Activated naive CD8-positive, alpha-beta T cell treated with anti-CD3 and anti-CD28 coated beads for 36 hours (primary cell): Measurements from ENCODE around the gene ADCK1. TPM values are rescaled to one million over a fixed set of nuclear protein-coding genes. Genes with fewer than 3 reads are reported as not detected.
"Not testable (repeated sequence)": the region's sequence is repeated elsewhere in the genome, so short reads cannot be mapped to it uniquely, and the experiment has no call there.

Experiments used
- DNase-seq: peaks from one replicate; pipeline ENCODE4 v3.0.0; 2021
- H3K27ac Mint-ChIP-seq: one replicate; pipeline ENCODE4 v1.8.0; 2022; ENCODE audit warnings: mild to moderate bottlenecking, moderate library complexity, mixed read lengths
- H3K27me3 Mint-ChIP-seq: one replicate; pipeline ENCODE4 v1.8.0; 2022; ENCODE audit warnings: mild to moderate bottlenecking, mixed read lengths
- H3K36me3 Mint-ChIP-seq: one replicate; pipeline ENCODE4 v1.8.0; 2021; ENCODE audit warnings: mild to moderate bottlenecking, mixed read lengths
- H3K4me1 Mint-ChIP-seq: one replicate; pipeline ENCODE4 v1.8.0; 2021; ENCODE audit warnings: mixed read lengths
- H3K4me3 Mint-ChIP-seq: one replicate; pipeline ENCODE4 v1.8.0; 2022; ENCODE audit warnings: mild to moderate bottlenecking, moderate library complexity, mixed read lengths
- H3K9me3 Mint-ChIP-seq: one replicate; pipeline ENCODE4 v1.8.0; 2022; ENCODE audit warnings: mixed read lengths
- total RNA-seq, 2 experiments: library from RNA; stranded (reverse); gene quantifications; one replicate each; pipeline ENCODE4 v1.2.3, GENCODE V29; 2021

ADCK1 gene
- total RNA-seq, result 1 to 10 TPM; 6.6 to 6.8 TPM

GRCh38 chr14:77799863-77800730 is at the start of gene ADCK1:
ADCK1 (plus strand) TSS chr14:77800109; CDS start chr14:77818979, 18,870 bp downstream.
- Mint-ChIP-seq H3K27ac (peak within 1 kb of the TSS; percentile 91), H3K9me3 (no peaks in the 10 kb centered on the region), H3K4me1 (peaks cover 8% of the 10 kb centered on the region), H3K36me3 (no peaks in the 10 kb centered on the region), H3K27me3 (no peaks in the 10 kb centered on the region), H3K4me3 (peak within 1 kb of the TSS; percentile 90)
- DNase-seq, result peak; percentile 86

- H3K27ac Mint-ChIP-seq, result no peak overlapping the region
- H3K4me3 Mint-ChIP-seq, result no peak overlapping the region
- no peak for DNase-seq
- H3K27me3 Mint-ChIP-seq, result no peaks in the 10 kb centered on the region
- peaks cover 15% of the 10 kb centered on the region for H3K4me1 Mint-ChIP-seq
- no peaks in the 10 kb centered on the region for H3K9me3 Mint-ChIP-seq
- peaks cover 40% of the 10 kb centered on the region for H3K36me3 Mint-ChIP-seq
Observed at GRCh38 chr14:77752266-77752665, 47.6 kb upstream of the ADCK1 start.

DNA sequence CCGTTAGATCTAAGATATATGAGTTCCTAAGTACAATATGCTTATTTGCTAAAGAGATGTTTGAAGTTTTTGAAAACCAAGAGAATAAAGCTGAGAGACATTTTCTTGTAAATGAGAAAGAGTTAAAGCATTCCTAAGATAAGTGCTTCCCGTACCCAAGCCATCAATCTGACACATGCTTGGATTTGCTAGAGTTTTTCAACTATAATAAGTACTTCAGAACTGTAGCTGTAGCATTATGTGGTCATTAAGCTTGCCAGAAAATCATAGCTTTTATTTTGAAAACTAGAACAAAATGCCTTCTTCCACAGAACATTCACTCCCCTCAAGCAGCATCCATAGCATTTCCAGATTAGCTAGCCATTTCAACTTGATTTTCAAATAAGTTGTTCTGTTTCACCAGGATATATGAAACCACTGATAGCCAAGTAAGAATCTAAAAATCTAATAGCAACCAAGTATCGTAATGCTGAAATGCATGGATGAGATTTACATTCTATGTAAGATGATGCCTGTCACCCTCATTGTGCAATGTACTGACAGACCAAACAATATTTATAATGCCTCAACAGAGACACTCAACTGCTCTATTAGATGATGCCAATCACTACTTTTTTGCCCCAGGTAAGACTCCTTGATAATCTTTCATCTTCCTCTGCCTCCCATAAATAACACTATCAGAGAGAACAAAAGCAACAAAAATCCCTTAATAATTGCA is 47.0 kb upstream of the ADCK1 start:
- Mint-ChIP-seq H3K4me1 (peaks cover 20% of the 10 kb centered on the region), H3K4me3 (no peak overlapping the region), H3K36me3 (peaks cover 38% of the 10 kb centered on the region), H3K9me3 (no peaks in the 10 kb centered on the region), H3K27ac (no peak overlapping the region), H3K27me3 (no peaks in the 10 kb centered on the region)
- DNase-seq, result no peak

DNA sequence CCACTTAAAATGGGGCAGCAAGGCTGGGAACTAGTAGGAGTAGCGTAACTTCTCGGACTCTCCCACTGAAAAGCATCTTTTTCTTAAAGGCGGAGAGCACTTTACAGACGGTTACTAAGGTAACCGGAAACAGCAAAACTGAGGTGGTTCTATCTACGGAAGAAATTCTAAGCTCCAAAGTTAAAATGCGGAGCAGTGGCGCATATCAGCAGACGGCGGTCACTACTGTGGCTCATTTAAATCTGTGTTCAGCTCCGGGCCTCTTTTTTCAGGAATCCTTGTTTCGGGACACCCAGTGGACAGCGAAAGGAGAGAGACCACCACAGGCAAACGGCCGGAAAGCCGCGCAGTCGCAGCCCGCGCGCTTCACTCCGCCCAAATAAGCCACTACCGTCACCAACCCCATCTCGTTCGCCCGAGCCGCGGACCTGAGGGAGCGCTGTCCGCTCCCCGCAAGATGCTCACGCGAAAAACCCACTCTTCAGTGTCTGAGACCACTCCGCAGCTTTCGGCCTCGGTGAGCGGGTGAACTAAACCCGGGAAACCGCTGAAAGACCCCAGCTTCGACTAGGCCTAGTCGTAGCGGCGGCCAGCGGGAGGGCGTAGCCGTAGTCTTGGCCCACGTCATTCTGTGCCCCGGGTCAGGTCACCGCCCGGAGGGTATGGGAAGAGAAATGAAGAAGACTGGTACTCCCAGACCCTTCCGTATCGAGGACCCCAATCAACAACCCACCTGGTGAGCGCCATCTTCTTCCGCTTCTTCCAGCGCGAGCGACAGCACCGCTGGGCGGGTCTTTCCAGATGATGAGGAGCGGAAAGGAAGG is 39.3 kb upstream of the ADCK1 start, which contains the start of gene SNW1:
SNW1 (minus strand) TSS at position 776 of the 824 bp plus-strand sequence; CDS start at position 747, 29 bp downstream.
- Mint-ChIP-seq H3K27ac (peak within 1 kb of the TSS; percentile 97), H3K4me3 (peak within 1 kb of the TSS; percentile 93), H3K4me1 (peaks cover 29% of the 10 kb centered on the region), H3K36me3 (peaks cover 21% of the 10 kb centered on the region), H3K9me3 (no peaks in the 10 kb centered on the region), H3K27me3 (no peaks in the 10 kb centered on the region)
- DNase-seq, result peak; percentile 91

DNA sequence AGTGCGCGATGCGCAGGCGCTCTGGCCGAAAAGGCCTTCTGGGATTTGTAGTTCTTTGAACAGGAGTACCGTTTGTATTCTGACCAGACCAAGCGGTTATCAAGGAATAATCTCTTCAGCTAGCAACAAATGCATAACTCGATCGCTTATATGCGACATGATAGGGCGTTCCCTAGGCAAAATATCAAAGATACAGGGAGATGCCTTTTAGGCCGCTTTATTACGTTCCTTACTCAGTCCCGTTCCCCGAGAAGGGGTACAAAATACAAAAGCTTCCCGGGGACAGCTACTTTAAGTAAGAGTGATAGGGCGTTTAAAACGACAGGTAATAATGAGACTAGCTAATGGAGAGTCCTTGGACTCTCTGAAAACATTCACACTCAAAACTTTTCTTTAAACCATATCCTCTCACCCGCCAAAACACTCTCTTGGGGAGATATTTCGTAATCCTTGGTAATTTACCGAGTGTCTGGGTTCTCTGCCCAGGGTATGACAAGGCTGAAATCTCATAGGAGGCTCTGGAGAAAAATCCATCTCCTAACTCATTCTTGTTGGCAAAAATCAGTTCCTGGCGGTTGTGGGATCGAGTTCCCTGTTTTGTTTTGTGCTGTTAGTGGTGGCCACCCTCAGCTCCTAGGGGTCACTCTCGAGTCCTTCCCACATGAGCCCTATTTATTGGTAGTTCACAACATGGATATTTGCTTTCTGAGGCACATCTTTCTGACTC is 38.5 kb upstream of the ADCK1 start:
- H3K27ac Mint-ChIP-seq, result peak overlapping the region; percentile 97
- no peaks in the 10 kb centered on the region for H3K27me3 Mint-ChIP-seq
- H3K4me3 Mint-ChIP-seq, result peak overlapping the region; percentile 93
- no peaks in the 10 kb centered on the region for H3K9me3 Mint-ChIP-seq
- peaks cover 14% of the 10 kb centered on the region for H3K36me3 Mint-ChIP-seq
- no peak for DNase-seq
- peaks cover 29% of the 10 kb centered on the region for H3K4me1 Mint-ChIP-seq

DNA sequence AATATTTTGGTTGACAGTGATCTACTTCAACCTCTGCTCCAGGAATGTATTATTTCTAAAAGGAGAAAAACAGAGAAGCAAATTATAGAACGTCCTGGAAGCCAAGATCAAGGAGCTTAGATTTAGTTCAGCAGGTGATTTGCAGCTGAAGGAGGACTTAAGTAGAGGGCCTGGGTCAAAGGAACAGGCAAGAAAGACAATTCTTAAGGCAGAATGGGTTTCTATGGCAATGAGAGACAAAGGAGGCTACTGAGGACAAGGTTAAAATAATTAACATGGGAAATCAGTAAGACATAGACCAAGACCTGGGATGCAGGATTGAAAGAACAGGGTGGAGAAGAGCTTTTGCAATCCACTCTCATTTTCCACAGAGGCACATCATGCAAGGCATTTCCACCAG is 36.6 kb upstream of the ADCK1 start:
- DNase-seq, result no peak
- no peak overlapping the region for H3K27ac Mint-ChIP-seq
- H3K9me3 Mint-ChIP-seq, result no peaks in the 10 kb centered on the region
- H3K4me1 Mint-ChIP-seq, result peaks cover 21% of the 10 kb centered on the region
- H3K27me3 Mint-ChIP-seq, result no peaks in the 10 kb centered on the region
- H3K4me3 Mint-ChIP-seq, result no peak overlapping the region
- H3K36me3 Mint-ChIP-seq, result peaks cover 11% of the 10 kb centered on the region

DNA sequence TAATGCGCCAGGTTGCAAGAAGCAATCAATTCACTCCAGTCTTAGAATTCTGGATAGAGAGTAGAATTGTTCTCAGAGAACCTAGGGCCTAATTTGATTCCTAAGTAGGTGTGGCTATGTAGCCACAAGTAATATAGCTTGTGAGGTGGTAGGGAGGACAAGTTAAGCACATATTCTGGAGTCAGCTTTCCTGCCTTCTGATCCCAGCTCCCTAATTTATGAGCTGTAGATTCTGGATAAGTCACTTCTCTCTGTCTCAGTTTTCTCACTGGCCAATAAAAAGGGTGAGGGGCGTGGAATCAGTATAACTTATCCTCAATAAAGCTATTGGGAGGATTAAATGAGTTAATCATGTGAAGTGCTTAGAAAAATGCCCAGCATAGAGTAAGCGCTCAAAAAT is 35.9 kb upstream of the ADCK1 start:
- Mint-ChIP-seq H3K4me1 (peaks cover 14% of the 10 kb centered on the region), H3K36me3 (peaks cover 4% of the 10 kb centered on the region), H3K4me3 (no peak overlapping the region), H3K9me3 (no peaks in the 10 kb centered on the region), H3K27me3 (no peaks in the 10 kb centered on the region), H3K27ac (no peak overlapping the region)
- no peak for DNase-seq

DNA sequence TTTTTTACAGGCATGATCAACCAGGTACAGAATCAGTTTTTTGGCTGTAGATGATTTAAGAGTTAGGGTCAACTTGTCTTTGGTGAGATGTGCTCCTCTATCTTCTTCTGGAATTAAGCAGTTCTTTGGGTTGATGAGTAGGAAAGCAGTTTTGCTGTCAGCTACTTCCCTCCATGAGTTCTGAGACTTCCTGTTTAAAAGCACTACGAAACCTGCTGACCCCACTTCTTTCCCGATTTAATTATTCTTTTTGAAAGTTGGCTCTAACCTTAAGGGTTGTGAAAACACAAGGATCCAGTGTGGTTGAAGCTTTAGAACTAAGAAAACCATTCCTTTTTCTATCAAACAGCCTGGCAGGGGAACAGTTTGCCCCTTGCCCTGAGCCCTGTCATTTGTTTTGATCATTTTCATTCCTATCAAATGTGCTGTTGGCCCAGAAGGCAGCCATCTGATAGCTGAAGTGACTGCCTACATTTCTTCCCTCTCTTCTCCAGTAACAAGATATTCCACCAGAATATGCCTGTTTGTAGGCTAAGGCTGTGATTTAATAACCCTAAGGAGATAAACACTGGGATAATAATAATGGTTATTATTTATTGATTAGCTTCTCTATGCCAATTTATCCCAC is 31.4 kb upstream of the ADCK1 start:
- not testable (repeated sequence) for H3K27me3 Mint-ChIP-seq, H3K9me3 Mint-ChIP-seq, H3K27ac Mint-ChIP-seq, DNase-seq, H3K36me3 Mint-ChIP-seq, H3K4me1 Mint-ChIP-seq, H3K4me3 Mint-ChIP-seq

DNA sequence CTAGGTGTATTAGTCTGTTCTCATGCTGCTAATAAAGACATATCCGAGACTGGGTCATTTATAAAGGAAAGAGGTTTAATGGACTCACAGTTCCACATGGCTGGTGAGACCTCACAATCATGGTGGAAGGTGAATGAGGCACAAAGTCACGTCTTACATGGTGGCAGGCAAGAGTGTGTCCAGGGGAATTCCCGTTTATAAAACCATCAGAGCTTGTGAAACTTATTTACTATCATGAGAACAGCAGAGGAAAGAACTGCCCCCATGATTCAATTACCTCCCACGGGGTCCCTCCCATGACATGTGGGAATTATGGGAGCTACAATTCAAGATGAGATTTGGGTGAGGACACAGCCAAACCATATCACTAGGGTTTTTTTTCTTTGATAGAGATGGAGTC is 25.9 kb upstream of the ADCK1 start:
- DNase-seq, H3K4me1 Mint-ChIP-seq, H3K27me3 Mint-ChIP-seq, H3K27ac Mint-ChIP-seq, H3K9me3 Mint-ChIP-seq, H3K36me3 Mint-ChIP-seq, H3K4me3 Mint-ChIP-seq: not testable (repeated sequence)

DNA sequence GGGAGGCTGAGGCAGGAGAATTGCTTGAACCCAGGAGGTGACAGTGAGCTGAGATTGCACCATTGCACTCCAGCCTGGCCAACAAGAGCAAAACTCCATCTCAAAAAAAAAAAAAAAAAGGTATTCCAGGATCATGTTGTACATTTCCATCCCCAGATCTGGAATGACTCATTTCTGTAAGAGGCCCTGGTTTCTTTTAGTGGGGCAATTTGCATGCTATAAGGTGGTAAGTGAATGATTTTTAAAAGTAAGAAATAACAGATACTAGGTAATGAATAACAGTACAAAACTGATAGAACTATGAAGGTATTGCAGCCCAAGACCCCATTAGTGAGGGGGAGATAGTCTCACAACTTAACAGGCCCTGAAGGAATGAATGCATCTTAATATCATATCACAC is 17.7 kb upstream of the ADCK1 start:
- H3K36me3 Mint-ChIP-seq, result no peaks in the 10 kb centered on the region
- no peaks in the 10 kb centered on the region for H3K9me3 Mint-ChIP-seq
- no peak overlapping the region for H3K4me3 Mint-ChIP-seq
- no peak for DNase-seq
- H3K27me3 Mint-ChIP-seq, result no peaks in the 10 kb centered on the region
- H3K4me1 Mint-ChIP-seq, result no peaks in the 10 kb centered on the region
- no peak overlapping the region for H3K27ac Mint-ChIP-seq

- Mint-ChIP-seq H3K27me3 (peaks cover 18% of the 10 kb centered on the region), H3K36me3 (no peaks in the 10 kb centered on the region), H3K27ac (no peak overlapping the region), H3K9me3 (no peaks in the 10 kb centered on the region), H3K4me1 (no peaks in the 10 kb centered on the region), H3K4me3 (no peak overlapping the region)
- no peak for DNase-seq
Observed at GRCh38 chr14:77786148-77786547, 13.8 kb upstream of the ADCK1 start.

DNA sequence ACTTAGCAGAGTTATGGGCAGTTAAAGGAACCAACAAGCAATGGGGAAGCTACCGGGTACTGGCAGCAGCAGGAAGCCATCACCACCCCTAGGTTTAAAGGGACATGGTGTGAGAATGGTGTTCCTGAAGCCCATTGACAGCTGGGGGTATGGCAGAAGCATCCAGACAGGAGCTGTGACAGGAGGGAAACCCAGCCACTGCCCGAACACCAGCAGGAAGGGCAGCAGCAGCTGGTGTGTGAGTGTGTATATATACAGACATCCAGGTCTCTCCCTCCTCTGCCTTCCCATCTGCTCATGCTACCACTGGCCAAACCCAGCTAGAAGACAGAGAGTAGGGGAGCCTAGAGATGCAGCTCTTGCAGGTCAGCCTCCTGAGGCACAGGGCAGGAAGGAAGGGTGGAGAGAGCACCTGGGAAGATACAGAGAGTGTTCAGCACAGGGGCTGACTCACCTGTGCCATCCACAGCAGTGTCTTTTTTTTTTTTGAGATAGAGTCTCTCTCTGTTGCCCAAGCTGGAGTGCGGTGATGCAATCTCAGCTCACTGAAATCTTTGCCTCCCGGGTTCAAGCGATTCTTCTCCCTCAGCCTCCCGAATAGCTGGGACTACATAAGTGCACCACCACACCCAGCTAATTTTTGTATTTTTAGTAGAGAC is 9.2 kb upstream of the ADCK1 start:
- no peaks in the 10 kb centered on the region for H3K4me1 Mint-ChIP-seq
- no peak overlapping the region for H3K27ac Mint-ChIP-seq
- no peaks in the 10 kb centered on the region for H3K9me3 Mint-ChIP-seq
- H3K36me3 Mint-ChIP-seq, result no peaks in the 10 kb centered on the region
- H3K27me3 Mint-ChIP-seq, result peaks cover 28% of the 10 kb centered on the region
- no peak for DNase-seq
- no peak overlapping the region for H3K4me3 Mint-ChIP-seq

DNA sequence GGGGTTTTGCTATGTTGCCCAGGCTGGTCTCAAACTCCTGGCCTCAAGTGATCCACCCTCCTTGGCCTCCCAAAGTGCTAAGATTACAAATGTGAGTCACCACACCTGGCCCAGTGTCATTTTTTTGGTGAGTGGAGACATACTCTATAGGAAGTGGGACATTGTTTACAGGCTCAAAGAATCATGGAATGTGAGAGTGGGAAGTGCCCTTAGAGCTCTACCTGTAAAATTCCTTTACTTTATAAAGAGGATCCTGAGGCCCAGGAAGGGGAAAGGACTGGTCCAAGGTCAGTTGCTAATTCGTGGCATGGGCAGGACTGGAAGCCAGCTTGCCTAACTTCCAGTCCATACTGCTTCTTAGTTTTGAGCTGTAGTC is 8.7 kb upstream of the ADCK1 start:
- Mint-ChIP-seq H3K4me1 (no peaks in the 10 kb centered on the region), H3K9me3 (no peaks in the 10 kb centered on the region), H3K4me3 (no peak overlapping the region), H3K27ac (no peak overlapping the region), H3K27me3 (peaks cover 28% of the 10 kb centered on the region), H3K36me3 (no peaks in the 10 kb centered on the region)
- no peak for DNase-seq

GRCh38 chr14:77793255-77793654 is 6.7 kb upstream of the ADCK1 start:
- not testable (repeated sequence) for H3K27ac Mint-ChIP-seq, H3K4me1 Mint-ChIP-seq, H3K9me3 Mint-ChIP-seq, H3K4me3 Mint-ChIP-seq, H3K36me3 Mint-ChIP-seq, DNase-seq
- H3K27me3 Mint-ChIP-seq, result peaks cover 28% of the 10 kb centered on the region
